GM19463 (cell line): Measurements from ENCODE around the gene GCNA.

Experiments
- ATAC-seq: cut with Tn5 transposase; IDR thresholded peaks from one replicate; pipeline ENCODE4 v1.9.1; 2021; ENCODE audit warnings: mild to moderate bottlenecking, moderate library complexity; ENCODE audit not compliant: unreplicated experiment

The GCNA gene

DNA sequence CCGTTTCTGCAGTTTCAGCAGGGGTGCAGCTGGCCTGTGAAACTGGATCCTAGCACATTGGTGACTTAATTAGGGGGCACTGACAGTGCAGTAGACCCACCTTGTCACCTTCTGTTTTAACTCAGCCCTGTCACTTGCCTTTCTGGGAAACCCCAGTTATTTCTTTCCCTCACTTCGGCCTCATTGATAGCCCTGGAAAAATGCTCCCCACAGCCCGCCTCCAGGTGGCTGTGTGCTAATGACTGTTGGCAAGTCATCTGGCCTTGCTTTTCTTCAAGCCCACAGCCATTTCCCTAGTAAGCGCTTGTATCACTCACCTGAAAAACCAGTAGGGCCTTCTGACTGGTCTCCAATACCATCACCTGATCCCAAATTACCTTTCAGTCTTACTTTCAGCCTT lies 36.8 kb downstream of the GCNA start:
- no peak for ATAC-seq

DNA sequence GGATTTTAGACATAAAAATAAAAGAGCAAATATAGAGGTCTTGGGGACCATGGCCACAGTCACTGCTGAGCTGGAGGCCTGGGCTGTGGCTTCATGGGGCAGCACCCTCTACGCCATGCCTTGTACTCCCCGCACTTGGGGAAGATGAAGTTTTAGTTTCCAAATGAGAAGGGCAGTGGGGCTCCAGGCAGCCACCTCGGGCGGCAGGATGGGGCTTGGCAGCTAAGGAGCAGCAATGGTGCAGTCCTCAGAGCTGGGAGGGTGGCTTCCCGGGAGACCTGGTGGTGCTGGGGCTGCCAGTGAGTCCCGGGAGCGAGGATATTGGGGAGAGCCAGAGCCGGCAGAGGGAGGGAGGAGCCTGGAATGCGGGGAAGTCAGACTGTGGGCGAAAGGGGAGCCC lies 37.7 kb downstream of the GCNA start:
- ATAC-seq: no peak

DNA sequence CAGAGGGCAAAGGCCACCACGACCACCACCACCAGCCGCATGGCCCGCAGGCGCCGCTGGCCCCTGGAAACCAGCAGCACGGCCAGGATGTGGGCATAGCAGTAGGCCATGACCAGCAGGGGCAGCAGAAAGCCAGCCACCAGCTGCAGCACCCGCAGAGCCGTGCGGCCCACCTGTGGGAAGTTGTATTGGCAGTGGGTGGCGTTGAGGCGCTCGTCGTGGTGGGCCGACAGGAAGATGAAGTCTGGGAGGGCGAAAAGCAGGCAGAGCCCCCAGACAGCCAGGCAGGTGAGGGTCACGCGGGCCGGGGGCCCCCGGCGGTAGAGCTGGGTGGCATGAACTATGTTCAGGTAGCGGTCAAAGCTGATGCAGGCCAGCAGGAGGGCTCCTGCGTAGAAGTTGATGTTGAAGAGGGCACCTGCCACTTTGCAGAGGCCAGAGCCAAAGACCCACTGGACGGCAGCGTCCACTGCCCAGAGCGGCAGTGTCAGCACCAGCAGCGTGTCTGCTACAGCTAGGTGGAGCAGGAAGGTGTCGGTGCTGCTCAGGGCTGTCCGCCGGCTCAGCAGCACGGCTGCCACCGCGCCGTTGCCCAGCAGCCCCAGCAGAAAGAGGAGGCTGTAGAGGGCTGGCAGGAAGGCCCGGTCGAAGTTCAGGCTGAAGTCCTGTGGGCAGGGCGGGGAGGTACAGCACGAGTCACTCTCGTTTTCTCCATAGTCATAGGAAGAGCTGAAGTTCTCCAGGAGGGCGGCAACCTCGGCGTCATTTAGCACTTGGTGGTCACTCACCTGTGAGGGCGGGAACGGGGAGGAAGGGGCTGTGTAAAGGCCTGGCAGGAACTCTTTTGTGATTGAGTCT lies 38.7 kb downstream of the GCNA start:
- no peak for ATAC-seq

DNA sequence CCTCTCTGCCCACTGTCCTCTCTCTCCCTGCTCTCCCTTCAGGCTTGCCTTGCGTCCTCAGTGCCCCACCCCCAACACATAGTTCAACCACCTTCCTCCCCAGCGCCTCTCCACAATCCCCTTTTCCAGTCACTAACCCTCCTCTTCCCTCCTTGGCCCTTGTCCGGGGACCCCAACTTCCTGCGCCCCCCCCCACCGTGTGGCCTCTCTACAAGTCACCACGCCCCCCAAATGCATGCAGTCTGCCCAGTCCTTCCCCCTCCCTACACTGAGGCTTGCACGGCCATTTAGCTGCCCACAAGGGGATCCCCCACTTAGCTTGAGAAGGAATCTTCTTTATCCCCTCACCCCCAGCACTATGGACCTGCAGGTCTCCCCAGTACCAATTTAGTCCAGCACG lies 39.5 kb downstream of the GCNA start:
- ATAC-seq: no peak

DNA sequence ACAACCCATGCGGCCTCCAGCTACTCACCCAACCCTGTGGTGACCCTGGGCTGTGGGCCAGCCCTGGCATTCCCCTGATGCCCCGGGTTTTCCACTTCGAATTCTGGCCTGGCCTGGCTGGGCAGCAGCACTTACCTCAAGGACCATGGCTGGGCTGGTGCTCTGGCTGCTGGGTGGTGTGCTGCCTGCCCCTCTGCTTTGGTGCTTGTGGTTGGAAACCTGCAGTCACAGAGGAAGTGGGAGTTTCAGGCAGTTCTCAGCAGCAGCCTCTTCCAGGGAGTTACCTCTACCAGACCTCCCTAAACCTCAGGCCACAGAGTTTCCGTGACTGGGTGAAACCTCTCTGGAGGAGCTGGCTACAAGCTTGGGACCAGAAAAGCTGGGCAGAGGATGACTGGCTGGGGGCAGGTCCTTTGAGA lies 40.1 kb downstream of the GCNA start, which contains the start of gene CXCR3:
Gene CXCR3, minus strand, starts transcription at position 209 of the 419 bp plus-strand sequence. Its CDS starts 62 bp downstream, at position 147.
- ATAC-seq: peak; percentile 62

- no peak for ATAC-seq
These were observed 40.5 kb downstream of the GCNA start for GRCh38 chrX:71618787-71619186.

DNA sequence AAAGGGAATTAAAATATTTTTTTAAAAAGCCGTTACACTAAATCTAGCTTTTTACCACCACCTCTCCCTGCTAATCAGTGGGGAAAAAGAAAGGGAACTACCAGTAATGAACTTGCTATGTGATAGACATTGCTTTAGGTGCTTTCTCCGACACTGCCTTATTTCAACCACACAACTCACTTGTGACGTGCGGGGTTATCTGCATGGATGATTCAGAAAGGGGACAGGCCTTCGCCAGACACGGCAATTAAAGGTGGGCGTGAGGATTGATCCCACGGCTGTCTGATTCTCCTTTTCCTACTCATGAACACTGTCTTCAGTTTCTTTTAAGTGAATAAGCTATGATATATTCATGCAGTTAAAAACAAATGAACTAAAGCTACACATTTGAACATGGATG lies 41.0 kb downstream of the GCNA start:
- ATAC-seq: no peak

- ATAC-seq: no peak
These were observed 41.7 kb downstream of the GCNA start for GRCh38 chrX:71619986-71620385.

DNA sequence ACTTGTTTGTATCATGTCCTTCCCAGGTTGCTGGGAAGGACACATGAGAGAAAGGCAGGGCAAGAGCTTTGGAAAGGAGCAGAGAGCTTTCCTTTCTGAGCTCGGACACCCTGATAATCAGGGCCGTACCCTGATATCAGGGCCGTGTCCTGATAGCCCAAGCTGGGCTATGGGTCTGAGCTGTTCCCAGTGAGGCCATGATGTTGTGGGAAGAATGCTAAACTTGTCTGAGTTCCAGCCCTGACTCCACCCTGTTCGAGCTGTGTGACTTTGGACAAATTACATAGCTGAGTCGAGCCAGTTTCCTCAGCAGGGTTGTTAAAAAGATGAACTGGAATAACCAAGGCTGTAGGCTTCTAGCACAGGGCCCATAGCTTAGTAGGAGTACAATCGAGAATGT lies 43.4 kb downstream of the GCNA start:
- ATAC-seq: no peak

GRCh38 chrX:71622032-71622575 lies 43.9 kb downstream of the GCNA start:
- no peak for ATAC-seq

DNA sequence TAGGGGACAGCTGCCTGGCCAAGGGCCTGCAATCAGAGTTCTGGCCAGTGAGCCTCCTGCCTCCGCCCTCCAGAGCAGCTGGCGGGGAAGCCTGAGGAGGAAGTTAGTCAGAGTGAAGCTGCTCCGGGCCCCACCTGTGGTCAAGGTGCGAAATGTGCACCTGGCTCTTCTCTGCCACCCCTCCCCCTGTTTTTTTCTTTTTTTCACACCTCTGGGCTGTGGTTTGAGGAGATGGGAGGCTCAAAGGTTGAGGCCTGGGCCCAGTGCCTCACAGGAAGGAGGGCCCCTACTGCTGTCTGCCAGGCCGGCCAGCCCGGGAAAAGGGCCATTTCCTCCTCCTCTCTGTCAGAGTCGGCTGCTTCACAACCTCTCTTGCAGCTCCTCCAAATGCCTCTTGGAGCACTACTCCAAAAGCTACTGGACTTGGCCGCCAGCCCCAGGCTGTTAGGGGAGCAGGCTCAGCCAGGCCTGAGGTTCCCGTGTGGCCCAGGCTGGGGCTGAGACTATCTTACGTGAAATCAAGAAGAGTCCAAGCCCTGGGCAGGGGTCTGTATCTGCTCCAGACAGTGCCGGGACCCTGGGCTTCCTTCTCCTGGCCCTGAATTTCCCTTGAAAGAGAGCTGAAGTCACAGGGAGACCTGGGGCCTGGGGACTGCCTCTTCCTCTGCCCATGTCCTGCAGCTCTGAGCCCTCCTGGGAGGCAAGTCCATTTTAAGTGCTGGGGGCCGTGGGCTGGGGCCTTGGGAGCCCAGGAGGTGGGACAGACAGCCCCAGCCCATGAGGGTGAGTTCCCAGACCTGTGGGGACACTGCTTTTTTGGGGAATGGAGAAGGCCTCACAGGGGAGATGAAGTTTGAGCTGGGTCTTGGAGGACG lies 44.6 kb downstream of the GCNA start:
- ATAC-seq: peak; percentile 40

GRCh38 chrX:71623714-71624113 lies 45.5 kb downstream of the GCNA start:
- no peak for ATAC-seq

- ATAC-seq: no peak
These were observed 47.2 kb downstream of the GCNA start for GRCh38 chrX:71625471-71625870.

DNA sequence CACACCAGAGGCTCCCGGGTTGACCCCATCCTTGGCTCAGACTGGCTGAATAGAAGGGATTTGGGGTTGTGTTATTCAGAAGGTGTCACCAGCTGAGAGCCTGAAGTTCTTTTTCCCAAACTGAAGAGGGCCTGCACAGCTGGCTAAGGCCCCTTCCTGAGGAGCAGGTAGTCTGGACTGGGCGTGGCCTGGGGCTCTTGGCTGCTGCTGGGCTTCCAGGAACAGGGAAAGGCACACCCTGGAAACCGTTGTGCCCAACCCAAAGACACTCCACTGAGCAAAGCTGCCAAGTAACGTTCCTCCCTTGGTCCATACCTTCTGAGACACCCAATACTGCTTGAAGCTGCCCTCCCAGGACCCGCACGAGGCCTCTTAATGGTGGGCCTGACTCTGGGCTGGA lies 48.3 kb downstream of the GCNA start:
- no peak for ATAC-seq

GRCh38 chrX:71627588-71628404 lies 49.6 kb downstream of the GCNA start:
- ATAC-seq: no peak

GRCh38 chrX:71629467-71629866 lies 51.2 kb downstream of the GCNA start:
- peak; percentile 53 for ATAC-seq

GRCh38 chrX:71632923-71633657 lies 54.9 kb downstream of the GCNA start:
- ATAC-seq: peak; percentile 53

DNA sequence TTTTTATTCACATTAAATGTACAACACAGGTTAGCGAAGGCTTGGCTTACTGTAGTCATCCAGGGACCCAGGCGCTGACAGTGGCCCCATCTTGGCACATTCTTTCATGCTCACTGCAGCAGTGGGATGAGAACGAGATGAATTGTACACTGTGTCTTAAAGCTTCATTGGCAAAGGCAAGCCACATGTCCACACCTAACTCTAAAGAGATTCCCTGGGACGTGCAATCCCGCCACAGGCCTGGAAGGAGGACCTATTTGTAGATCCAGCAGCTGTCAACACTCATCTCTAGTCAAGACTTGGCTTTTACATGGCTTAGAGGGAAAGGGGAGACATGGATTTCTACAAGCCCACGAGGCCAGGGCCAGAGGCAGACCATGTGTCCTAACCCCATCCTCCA lies 56.1 kb downstream of the GCNA start:
- ATAC-seq: no peak

- ATAC-seq: peak; percentile 37
These were observed 58.4 kb downstream of the GCNA start for GRCh38 chrX:71636438-71637252.
